Naive B cell (primary cell): ENCODE measurements around the gene TANC1. TPM values are rescaled to one million over a fixed set of nuclear protein-coding genes. Genes with fewer than 3 reads are reported as not detected.

Experiments
- ATAC-seq, 2 donors: fragments of 150-1000 bp; cut with Tn5 transposase; 2 replicates each; pipeline ENCODE4 v1.10.0; 2021; ENCODE audit warnings: low read depth in 2 of 2, mild to moderate bottlenecking in 2 of 2, moderate library complexity in 2 of 2
- DNase-seq: peaks from one replicate; pipeline ENCODE4 v3.0.0; 2022
- H3K27ac Mint-ChIP-seq, 6 donors: one replicate each; pipeline ENCODE4 v1.8.0; 2020 to 2022; ENCODE audit warnings: mild to moderate bottlenecking in 6 of 6, mixed read lengths in 6 of 6, moderate library complexity in 5 of 6, inconsistent platforms in 2 of 6
- H3K27me3 Mint-ChIP-seq, 3 donors: one replicate each; pipeline ENCODE4 v1.8.0; 2021 to 2022; ENCODE audit warnings: mixed read lengths in 3 of 3, mild to moderate bottlenecking in 1 of 3
- H3K36me3 Mint-ChIP-seq, 2 donors: one replicate each; pipeline ENCODE4 v1.8.0; 2020 to 2022; ENCODE audit warnings: mixed read lengths in 2 of 2, inconsistent platforms in 1 of 2, mild to moderate bottlenecking in 1 of 2
- H3K4me1 Mint-ChIP-seq, 3 donors: one replicate each; pipeline ENCODE4 v1.8.0; 2020 to 2022; ENCODE audit warnings: mixed read lengths in 3 of 3, inconsistent platforms in 1 of 3, mild to moderate bottlenecking in 1 of 3, moderate library complexity in 1 of 3
- H3K4me3 Mint-ChIP-seq, 8 donors: one replicate each; pipeline ENCODE4 v1.8.0; 2020 to 2022; ENCODE audit warnings: mild to moderate bottlenecking in 8 of 8, mixed read lengths in 8 of 8, moderate library complexity in 8 of 8, inconsistent platforms in 2 of 8
- H3K9me3 Mint-ChIP-seq, 7 donors: one replicate each; pipeline ENCODE4 v1.8.0; 2020 to 2022; ENCODE audit warnings: mixed read lengths in 7 of 7, mild to moderate bottlenecking in 5 of 7, inconsistent platforms in 2 of 7, moderate library complexity in 1 of 7
- polyA plus RNA-seq, 6 donors: library from polyadenylated mRNA; unstranded; fragments of 300-500 nt; fragmentation: Illumina TruSeq; gene quantifications; one replicate each; pipeline ENCODE4 v1.2.3, GENCODE V29; 2021; ENCODE audit warnings: low read depth in 6 of 6

The TANC1 gene
- polyA plus RNA-seq, 6 donors from 2014 or later: 0.05 to 0.16 (median 0.09) TPM; not detected in 2

GRCh38 chr2:159118115-159118858, 149.8 kb downstream of the TANC1 start:
- Mint-ChIP-seq H3K27me3 (peaks cover 0 to 3% (median 3%) of the 10 kb centered on the region in 3 donors), H3K27ac (peak overlapping the region in 2 of 6 donors; percentile 46 to 71), H3K9me3 (peaks cover 0 to 7% (median 0%) of the 10 kb centered on the region in 7 donors), H3K4me1 (peaks cover 0 to 9% (median 8%) of the 10 kb centered on the region in 3 donors), H3K4me3 (peak overlapping the region in 1 of 8 donors; percentile 38), H3K36me3 (no peaks in the 10 kb centered on the region)
- DNase-seq: peak; percentile 59
- ATAC-seq: peak; percentile 68 to 85

DNA sequence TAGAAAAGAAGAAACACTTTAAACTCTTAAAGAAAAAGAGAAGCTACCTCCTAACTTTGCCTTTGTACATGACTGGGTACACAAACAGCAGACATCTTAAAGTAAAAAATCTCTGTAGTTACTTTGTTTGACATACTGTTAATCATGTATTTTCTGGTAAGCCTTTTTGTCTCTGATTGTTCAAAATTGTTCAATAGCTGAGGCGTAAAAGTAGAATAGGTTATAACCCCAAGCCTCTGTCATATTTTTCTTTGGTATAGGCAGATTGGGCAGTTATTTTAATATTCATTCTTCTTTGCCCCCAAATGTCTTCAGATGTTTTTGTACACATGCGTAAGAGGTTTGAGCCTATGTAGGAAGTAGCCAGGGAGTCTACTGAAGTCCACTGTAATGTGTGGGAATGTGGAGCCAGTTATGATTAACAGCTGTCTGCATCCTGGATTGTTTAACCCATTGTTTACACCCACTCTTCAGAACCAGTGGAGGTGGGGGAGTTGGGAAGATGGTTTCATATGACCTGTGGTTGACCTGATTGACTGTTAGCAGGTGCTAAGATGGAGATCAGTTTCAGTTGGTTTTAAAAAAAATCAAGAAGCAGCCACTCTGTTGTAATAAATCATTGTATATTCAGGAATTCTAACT, 150.5 kb downstream of the TANC1 start:
- no peak overlapping the region for H3K4me3 Mint-ChIP-seq
- H3K27me3 Mint-ChIP-seq: no peaks in the 10 kb centered on the region
- ATAC-seq: no peak
- peaks cover 0 to 7% (median 0%) of the 10 kb centered on the region in 7 donors for H3K9me3 Mint-ChIP-seq
- DNase-seq: no peak
- no peaks in the 10 kb centered on the region for H3K36me3 Mint-ChIP-seq
- H3K27ac Mint-ChIP-seq: peak overlapping the region in 1 of 6 donors; percentile 71
- peaks cover 0 to 11% (median 11%) of the 10 kb centered on the region in 3 donors for H3K4me1 Mint-ChIP-seq

DNA sequence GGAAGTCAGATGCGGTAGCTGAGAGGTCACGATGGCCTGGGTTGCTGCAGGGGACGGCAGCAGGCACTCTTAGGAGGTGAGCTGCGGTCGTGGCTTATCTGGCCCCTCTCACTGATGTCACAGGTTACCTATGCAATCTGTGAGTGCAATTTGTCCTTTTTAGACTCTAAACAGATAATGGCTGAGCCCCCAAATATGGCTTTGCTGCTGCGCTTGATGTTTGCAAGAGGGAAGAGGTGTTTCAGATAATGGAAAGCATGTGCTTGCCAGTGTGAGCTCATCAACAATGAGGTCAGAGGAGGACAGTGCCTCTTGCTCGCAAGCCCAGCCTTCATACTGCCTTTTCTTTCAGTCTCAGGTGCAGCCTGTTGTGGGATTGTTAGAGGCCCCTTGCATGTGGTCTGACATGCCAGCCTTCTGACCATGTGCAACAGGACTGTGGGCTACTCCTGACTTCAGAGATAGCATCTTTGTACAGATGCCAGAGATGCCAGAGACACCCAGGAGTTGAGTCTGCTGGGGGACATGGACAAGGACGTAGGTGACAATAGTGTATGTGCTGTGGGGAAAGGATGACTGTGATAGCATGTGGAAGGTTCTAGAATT, 151.3 kb downstream of the TANC1 start:
- Mint-ChIP-seq H3K27me3 (no peaks in the 10 kb centered on the region), H3K4me1 (peaks cover 0 to 19% (median 19%) of the 10 kb centered on the region in 3 donors), H3K9me3 (peaks cover 0 to 7% (median 0%) of the 10 kb centered on the region in 7 donors), H3K27ac (no peak overlapping the region), H3K36me3 (no peaks in the 10 kb centered on the region), H3K4me3 (no peak overlapping the region)
- DNase-seq: no peak
- no peak for ATAC-seq

DNA sequence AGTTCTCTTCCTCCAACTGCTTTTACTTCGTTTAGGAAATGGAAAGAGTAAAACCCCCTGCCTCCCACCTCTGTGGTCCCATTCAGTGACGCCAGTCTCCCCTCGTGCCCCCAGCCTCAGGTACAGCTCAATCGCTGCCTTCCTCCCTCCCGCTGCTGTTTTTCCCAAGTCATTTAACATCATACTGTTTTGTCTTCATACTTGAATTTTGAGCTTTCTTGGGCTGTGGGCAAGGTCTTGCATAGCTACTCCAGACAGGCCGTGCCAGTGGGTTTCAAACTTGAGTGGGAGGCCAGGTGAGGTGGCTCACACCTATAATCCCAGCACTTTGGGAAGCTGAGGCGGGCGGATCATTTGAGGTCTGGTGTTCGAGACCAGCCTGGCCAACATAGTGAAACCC, 155.3 kb downstream of the TANC1 start:
- peaks cover 0 to 6% (median 0%) of the 10 kb centered on the region in 7 donors for H3K9me3 Mint-ChIP-seq
- peak overlapping the region in 3 of 6 donors; percentile 5 to 78 (median 62) for H3K27ac Mint-ChIP-seq

DNA sequence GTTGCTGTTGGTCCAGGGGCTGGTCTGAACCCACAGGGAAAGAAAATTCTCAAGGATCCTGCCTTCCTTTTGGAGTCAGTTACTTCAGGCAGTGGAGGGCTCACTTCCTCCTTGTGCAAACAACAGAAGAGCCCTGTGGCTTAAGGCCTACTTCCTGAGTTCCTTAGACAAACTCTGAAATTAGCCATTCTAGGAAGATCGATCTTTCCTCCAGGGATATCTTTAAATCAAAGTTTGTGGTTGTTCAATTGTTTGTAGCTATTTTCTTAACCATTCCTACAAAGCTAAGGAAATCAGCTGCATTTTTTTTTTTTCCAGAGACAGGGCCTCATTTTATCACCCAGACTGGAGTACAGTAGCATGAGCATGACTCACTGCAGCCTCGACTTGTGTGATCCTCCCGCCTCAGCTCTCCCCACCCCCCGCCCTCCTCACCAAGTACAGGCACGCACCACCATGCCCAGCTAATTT, 156.0 kb downstream of the TANC1 start:
- Mint-ChIP-seq H3K27me3 (peaks cover 0 to 3% (median 0%) of the 10 kb centered on the region in 3 donors), H3K36me3 (no peaks in the 10 kb centered on the region), H3K9me3 (peaks cover 0 to 6% (median 0%) of the 10 kb centered on the region in 7 donors), H3K4me1 (peaks cover 7 to 21% (median 13%) of the 10 kb centered on the region in 3 donors), H3K27ac (peak overlapping the region in 3 of 6 donors; percentile 1 to 54 (median 25)), H3K4me3 (peak overlapping the region in 1 of 8 donors; percentile 22)
- DNase-seq: no peak
- no peak for ATAC-seq

More for the DNA sequence above, 155.3 kb downstream of the TANC1 start:
- no peak for DNase-seq
- peaks cover 7 to 18% (median 13%) of the 10 kb centered on the region in 3 donors for H3K4me1 Mint-ChIP-seq
- H3K36me3 Mint-ChIP-seq: no peaks in the 10 kb centered on the region
- ATAC-seq: no peak
- no peak overlapping the region for H3K4me3 Mint-ChIP-seq
- no peaks in the 10 kb centered on the region for H3K27me3 Mint-ChIP-seq

GRCh38 chr2:159124931-159125467, 156.6 kb downstream of the TANC1 start:
- Mint-ChIP-seq H3K27ac (peak overlapping the region in 2 of 6 donors; percentile 25 to 37), H3K9me3 (peaks cover 0 to 6% (median 0%) of the 10 kb centered on the region in 7 donors), H3K4me1 (peaks cover 7 to 26% (median 13%) of the 10 kb centered on the region in 3 donors), H3K27me3 (peaks cover 0 to 7% (median 0%) of the 10 kb centered on the region in 3 donors), H3K36me3 (no peaks in the 10 kb centered on the region), H3K4me3 (peak overlapping the region in 1 of 8 donors; percentile 29)
- DNase-seq (no peak), ATAC-seq (no peak)

GRCh38 chr2:159125858-159126257, 157.4 kb downstream of the TANC1 start:
- no peaks in the 10 kb centered on the region for H3K36me3 Mint-ChIP-seq
- H3K4me3 Mint-ChIP-seq: no peak overlapping the region
- peaks cover 0 to 6% (median 0%) of the 10 kb centered on the region in 7 donors for H3K9me3 Mint-ChIP-seq
- no peak for ATAC-seq
- H3K27me3 Mint-ChIP-seq: peaks cover 0 to 12% (median 0%) of the 10 kb centered on the region in 3 donors
- H3K4me1 Mint-ChIP-seq: peaks cover 7 to 29% (median 13%) of the 10 kb centered on the region in 3 donors
- H3K27ac Mint-ChIP-seq: peak overlapping the region in 3 of 6 donors; percentile 21 to 49 (median 49)
- no peak for DNase-seq

GRCh38 chr2:159126432-159127022, 158.1 kb downstream of the TANC1 start:
- H3K27ac Mint-ChIP-seq: no peak overlapping the region
- DNase-seq: no peak
- H3K36me3 Mint-ChIP-seq: no peaks in the 10 kb centered on the region
- ATAC-seq: no peak
- no peak overlapping the region for H3K4me3 Mint-ChIP-seq
- H3K27me3 Mint-ChIP-seq: peaks cover 0 to 16% (median 2%) of the 10 kb centered on the region in 3 donors
- H3K4me1 Mint-ChIP-seq: peaks cover 7 to 29% (median 13%) of the 10 kb centered on the region in 3 donors
- peaks cover 0 to 6% (median 0%) of the 10 kb centered on the region in 7 donors for H3K9me3 Mint-ChIP-seq

DNA sequence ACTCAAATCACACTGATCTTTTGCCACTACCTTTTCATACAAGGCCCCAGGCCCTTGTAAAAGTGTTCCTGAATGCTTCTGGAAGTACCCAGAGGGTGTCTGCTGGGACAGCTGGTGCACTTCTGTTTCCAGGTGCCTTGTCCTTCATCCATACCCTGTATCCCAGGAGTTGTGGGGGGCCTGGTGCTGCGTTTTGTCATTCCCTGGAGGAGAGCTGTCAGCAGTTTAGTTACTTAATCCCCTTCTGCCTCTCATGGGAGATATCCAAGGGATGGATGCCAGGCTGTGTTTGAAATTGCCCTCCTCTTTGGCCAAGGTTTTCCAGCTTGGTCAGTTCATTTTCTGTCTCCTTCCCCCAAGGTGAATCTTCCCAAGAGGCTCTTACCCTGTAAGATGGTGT, 159.8 kb downstream of the TANC1 start:
- Mint-ChIP-seq H3K4me3 (no peak overlapping the region), H3K36me3 (no peaks in the 10 kb centered on the region), H3K27ac (no peak overlapping the region), H3K9me3 (peaks cover 0 to 6% (median 0%) of the 10 kb centered on the region in 7 donors), H3K4me1 (peaks cover 7 to 29% (median 13%) of the 10 kb centered on the region in 3 donors), H3K27me3 (peaks cover 0 to 19% (median 4%) of the 10 kb centered on the region in 3 donors)
- DNase-seq (no peak), ATAC-seq (no peak)

DNA sequence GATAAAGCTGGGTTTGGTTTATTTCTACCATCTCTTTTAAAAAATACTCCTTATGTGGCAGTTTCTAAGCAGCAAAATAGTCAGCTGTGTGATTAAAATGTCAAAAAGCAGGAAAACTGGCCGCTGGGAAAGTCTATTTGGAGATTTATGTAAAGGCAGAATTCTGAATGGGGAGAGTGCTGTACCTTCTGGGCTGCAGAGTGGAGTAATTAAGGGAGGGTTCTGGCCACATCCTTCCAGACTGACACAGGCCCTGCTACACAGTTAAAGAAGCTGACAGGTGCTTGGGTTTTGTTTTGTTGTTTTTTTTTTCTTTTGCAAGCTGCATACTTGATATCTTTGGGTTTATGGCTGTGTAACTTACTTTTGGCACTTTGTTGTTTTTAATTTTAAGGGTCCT, 160.8 kb downstream of the TANC1 start:
- Mint-ChIP-seq H3K9me3 (peaks cover 0 to 6% (median 0%) of the 10 kb centered on the region in 7 donors), H3K36me3 (no peaks in the 10 kb centered on the region), H3K27ac (peak overlapping the region in 1 of 6 donors; percentile 72), H3K4me3 (no peak overlapping the region), H3K4me1 (peaks cover 7 to 23% (median 8%) of the 10 kb centered on the region in 3 donors), H3K27me3 (peaks cover 0 to 19% (median 4%) of the 10 kb centered on the region in 3 donors)
- ATAC-seq: no peak
- DNase-seq: no peak

- no peak overlapping the region for H3K4me3 Mint-ChIP-seq
- ATAC-seq (no peak), DNase-seq (no peak)
- H3K27me3 Mint-ChIP-seq: peaks cover 0 to 19% (median 4%) of the 10 kb centered on the region in 3 donors
- peaks cover 3 to 18% (median 7%) of the 10 kb centered on the region in 3 donors for H3K4me1 Mint-ChIP-seq
- peaks cover 0 to 6% (median 0%) of the 10 kb centered on the region in 7 donors for H3K9me3 Mint-ChIP-seq
- H3K36me3 Mint-ChIP-seq: no peaks in the 10 kb centered on the region
- no peak overlapping the region for H3K27ac Mint-ChIP-seq
Measured at GRCh38 chr2:159129824-159130223, 161.4 kb downstream of the TANC1 start.

DNA sequence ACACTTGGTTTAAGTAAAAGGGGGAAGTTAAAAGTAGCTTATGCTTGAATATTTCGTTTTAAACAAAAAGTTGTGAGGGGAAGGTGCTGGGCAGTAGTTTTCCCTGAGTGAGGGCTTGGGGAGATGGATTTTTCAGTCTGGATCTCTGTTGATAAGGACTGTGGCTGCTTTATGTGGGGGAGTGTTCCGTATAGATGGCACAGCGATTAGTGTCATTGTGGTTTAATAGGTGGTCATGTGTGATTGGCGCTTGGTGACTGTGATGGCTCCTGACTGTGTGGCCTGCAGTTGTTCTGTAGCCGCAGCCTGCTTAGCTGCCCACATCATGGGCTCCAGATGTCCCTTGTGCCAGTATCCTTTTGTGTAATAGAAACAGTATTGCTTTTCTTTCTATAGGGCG, 161.9 kb downstream of the TANC1 start:
- H3K9me3 Mint-ChIP-seq: peaks cover 0 to 6% (median 0%) of the 10 kb centered on the region in 7 donors
- no peaks in the 10 kb centered on the region for H3K36me3 Mint-ChIP-seq
- H3K4me3 Mint-ChIP-seq: no peak overlapping the region
- ATAC-seq (no peak), DNase-seq (no peak)
- no peak overlapping the region for H3K27ac Mint-ChIP-seq
- H3K4me1 Mint-ChIP-seq: peaks cover 0 to 13% (median 5%) of the 10 kb centered on the region in 3 donors
- peaks cover 0 to 19% (median 4%) of the 10 kb centered on the region in 3 donors for H3K27me3 Mint-ChIP-seq
